Adipose tissue (tissue), 3 donors: ENCODE results near the gene SHB. TPM values are rescaled to one million over a fixed set of nuclear protein-coding genes. Genes with fewer than 3 reads are reported as not detected.

Experiments used
- H3K27ac ChIP-seq: one replicate; pipeline ENCODE4 v1.5.1; 2013; ENCODE audit warnings: low read depth, low read length
- WGBS, 3 donors: extraction: QIAGEN DNeasy Blood & Tissue Kit; methylation state at CpG; one replicate each; pipeline ENCODE4 v1.1.7; 2013; 5-methylcytosine and 5-hydroxymethylcytosine counted together
- polyA plus RNA-seq, 3 donors: library from polyadenylated mRNA; stranded (reverse); fragments of 200-250 nt; gene quantifications; one replicate each; pipeline ENCODE4 v1.2.3, GENCODE V29; 2013
- donor health status: healthy with polysubstance abuse.
- donor health status: Bipolar disorder and iron deficiency.
- donor health status: healthy.

SHB gene
- polyA plus RNA-seq, result 10 to 100 TPM in 1 of 3 donors, 1 to 10 TPM in 2; 3.5 to 18.9 (median 8.4) TPM

GRCh38 chr9:38068701-38069628 is at the start of gene SHB:
Gene SHB (minus strand): TSS chr9:38069227. CDS start chr9:38068645, 582 bp downstream.
- no peak within 1 kb of the TSS for H3K27ac ChIP-seq
- 0 to 1% (median 1%) methylated on average over 86 to 128 of the region's 134 CpGs for WGBS, 3 donors

GRCh38 chr9:38117651-38118050 is 48.6 kb upstream of the SHB start:
- H3K27ac ChIP-seq, result no peak overlapping the region
- 70 to 73% (median 71%) methylated on average over 5 of the region's 5 CpGs for WGBS, 3 donors

- H3K27ac ChIP-seq, result no peak overlapping the region
Measured at GRCh38 chr9:38114905-38115304, 45.9 kb upstream of the SHB start.

GRCh38 chr9:38112456-38112855 is 43.4 kb upstream of the SHB start:
- H3K27ac ChIP-seq, result no peak overlapping the region
- 84 to 90% (median 88%) methylated on average over 1 of the region's 1 CpG for WGBS, 3 donors

GRCh38 chr9:38112049-38112448 is 43.0 kb upstream of the SHB start:
- H3K27ac ChIP-seq, result no peak overlapping the region
- 87 to 99% (median 89%) methylated on average over 5 of the region's 5 CpGs for WGBS, 3 donors

- 57 to 73% (median 62%) methylated on average over 6 of the region's 6 CpGs for WGBS, 3 donors
Measured at GRCh38 chr9:38110476-38110875, 41.4 kb upstream of the SHB start.

GRCh38 chr9:38109601-38110000 is 40.6 kb upstream of the SHB start:
- WGBS, 3 donors, result 73 to 75% (median 73%) methylated on average over 6 of the region's 6 CpGs
- no peak overlapping the region for H3K27ac ChIP-seq

More at GRCh38 chr9:38110476-38110875, 41.4 kb upstream of the SHB start:
- no peak overlapping the region for H3K27ac ChIP-seq

- H3K27ac ChIP-seq, result no peak overlapping the region
- WGBS, 3 donors, result 56 to 90% (median 85%) methylated on average over 1 of the region's 1 CpG
Measured at GRCh38 chr9:38108326-38108725, 39.3 kb upstream of the SHB start.

- WGBS, 3 donors, result 68 to 90% (median 79%) methylated on average over 8 of the region's 8 CpGs
- H3K27ac ChIP-seq, result no peak overlapping the region
Measured at GRCh38 chr9:38107811-38108304, 38.8 kb upstream of the SHB start.

GRCh38 chr9:38107405-38107804 is 38.4 kb upstream of the SHB start:
- WGBS, 3 donors, result 84 to 99% (median 92%) methylated on average over 3 of the region's 3 CpGs

GRCh38 chr9:38106488-38106887 is 37.5 kb upstream of the SHB start:
- 82 to 86% (median 85%) methylated on average over 3 of the region's 3 CpGs for WGBS, 3 donors
- H3K27ac ChIP-seq, result no peak overlapping the region

More at GRCh38 chr9:38107405-38107804, 38.4 kb upstream of the SHB start:
- no peak overlapping the region for H3K27ac ChIP-seq

- WGBS, 3 donors, result 90 to 93% (median 93%) methylated on average over 2 of the region's 2 CpGs
- no peak overlapping the region for H3K27ac ChIP-seq
Measured at GRCh38 chr9:38103340-38103739, 34.3 kb upstream of the SHB start.

- WGBS, 3 donors, result 94 to 95% (median 95%) methylated on average over 5 of the region's 5 CpGs
Measured at GRCh38 chr9:38101423-38101822, 32.4 kb upstream of the SHB start.

GRCh38 chr9:38096238-38096805 is 27.3 kb upstream of the SHB start:
- H3K27ac ChIP-seq, result no peak overlapping the region
- 88 to 94% (median 93%) methylated on average over 5 of the region's 5 CpGs for WGBS, 3 donors

More at GRCh38 chr9:38101423-38101822, 32.4 kb upstream of the SHB start:
- H3K27ac ChIP-seq, result no peak overlapping the region

- 88 to 93% (median 89%) methylated on average over 4 of the region's 4 CpGs for WGBS, 3 donors
- H3K27ac ChIP-seq, result no peak overlapping the region
Measured at GRCh38 chr9:38094165-38094564, 25.1 kb upstream of the SHB start.

- no peak overlapping the region for H3K27ac ChIP-seq
- WGBS, 3 donors, result 92 to 96% (median 94%) methylated on average over 2 of the region's 2 CpGs
Measured at GRCh38 chr9:38092656-38093055, 23.6 kb upstream of the SHB start.

GRCh38 chr9:38092200-38092524 is 23.1 kb upstream of the SHB start:
- 94 to 97% (median 95%) methylated on average over 5 of the region's 5 CpGs for WGBS, 3 donors
- H3K27ac ChIP-seq, result no peak overlapping the region

- no peak overlapping the region for H3K27ac ChIP-seq
- WGBS, 3 donors, result 83 to 88% (median 88%) methylated on average over 7 of the region's 7 CpGs
Measured at GRCh38 chr9:38091310-38092199, 22.5 kb upstream of the SHB start.

GRCh38 chr9:38090170-38090569 is 21.1 kb upstream of the SHB start:
- no peak overlapping the region for H3K27ac ChIP-seq
- 76 to 79% (median 77%) methylated on average over 9 of the region's 9 CpGs for WGBS, 3 donors
